CD4-positive, alpha-beta memory T cell (primary cell): ENCODE measurements around the gene PRSS48. TPM values are rescaled to one million over a fixed set of nuclear protein-coding genes. Genes with fewer than 3 reads are reported as not detected.
"Not testable (repeated sequence)": the region's sequence is repeated elsewhere in the genome, so short reads cannot be mapped to it uniquely, and the experiment has no call there.

Experiments
- CTCF ChIA-PET: fragments of 350-600 bp; sonication (Branson Sonifier 250); formaldehyde crosslinking; loops from one replicate; lab custom pipeline; 2021; ENCODE audit warnings: inconsistent platforms; ENCODE audit not compliant: partially characterized antibody; lab: Charles Lee
- POLR2A ChIA-PET: fragments of 350-600 bp; sonication (Branson Sonifier 250); formaldehyde crosslinking; loops from one replicate; lab custom pipeline; 2021; ENCODE audit not compliant: partially characterized antibody; lab: Charles Lee
- DNase-seq, 5 donors: peaks; one replicate each; pipeline versions ENCODE4 v3.0.0 to v3.0.0-alpha.2; 2020 to 2022; ENCODE audit warnings: mixed read lengths in 1 of 5
- H3K27ac ChIP-seq: one replicate; pipeline ENCODE4 v1.7.0; 2013; ENCODE audit warnings: low read depth, low read length
- H3K27me3 ChIP-seq: 2 replicates; pipeline ENCODE4 v1.7.0; 2013; ENCODE audit warnings: mild to moderate bottlenecking, low read length, moderate library complexity; ENCODE audit not compliant: insufficient read depth
- H3K36me3 ChIP-seq: 2 replicates; pipeline ENCODE4 v1.7.0; 2013; ENCODE audit warnings: mild to moderate bottlenecking, low read length, moderate library complexity; ENCODE audit not compliant: insufficient read depth
- H3K4me1 ChIP-seq: 2 replicates; pipeline ENCODE4 v1.7.0; 2013; ENCODE audit warnings: mild to moderate bottlenecking, low read length, moderate library complexity; ENCODE audit not compliant: insufficient read depth
- H3K4me3 ChIP-seq, 2 donors: one replicate each; pipeline ENCODE4 v1.7.0; 2013; ENCODE audit warnings: low read length in 2 of 2, mild to moderate bottlenecking in 1 of 2
- H3K9me3 ChIP-seq, 2 donors: one replicate each; pipeline ENCODE4 v1.7.0; 2013; ENCODE audit warnings: low read length in 2 of 2, control low read depth in 1 of 2; ENCODE audit not compliant: control insufficient read depth in 1 of 2
- H3K27ac Mint-ChIP-seq, 7 donors: one replicate each; pipeline ENCODE4 v1.8.0; 2020 to 2021; ENCODE audit warnings: mixed read lengths in 7 of 7, mild to moderate bottlenecking in 6 of 7, inconsistent platforms in 3 of 7, moderate library complexity in 3 of 7
- H3K27me3 Mint-ChIP-seq, 2 donors: one replicate each; pipeline ENCODE4 v1.8.0; 2020 to 2021; ENCODE audit warnings: mixed read lengths in 2 of 2
- H3K36me3 Mint-ChIP-seq, 2 donors: one replicate each; pipeline ENCODE4 v1.8.0; 2020 to 2021; ENCODE audit warnings: mixed read lengths in 2 of 2, inconsistent platforms in 1 of 2, mild to moderate bottlenecking in 1 of 2
- H3K4me1 Mint-ChIP-seq, 4 donors: one replicate each; pipeline ENCODE4 v1.8.0; 2020 to 2021; ENCODE audit warnings: mixed read lengths in 4 of 4, mild to moderate bottlenecking in 1 of 4
- H3K4me3 Mint-ChIP-seq, 8 donors: one replicate each; pipeline ENCODE4 v1.8.0; 2020 to 2021; ENCODE audit warnings: mixed read lengths in 8 of 8, mild to moderate bottlenecking in 7 of 8, moderate library complexity in 6 of 8, inconsistent platforms in 3 of 8
- H3K9me3 Mint-ChIP-seq, 8 donors: one replicate each; pipeline ENCODE4 v1.8.0; 2020 to 2021; ENCODE audit warnings: mixed read lengths in 8 of 8, mild to moderate bottlenecking in 5 of 8, inconsistent platforms in 3 of 8, moderate library complexity in 1 of 8
- intact Hi-C: fragments of 100-400 bp; cut with micrococcal nuclease; formaldehyde crosslinking; loops from one replicate; pipeline ENCODE4 v1.15.1; 2023
- polyA plus RNA-seq, 2 donors: library from polyadenylated mRNA; unstranded; fragments of 300-500 nt; fragmentation: Illumina TruSeq; gene quantifications; one replicate each; pipeline ENCODE4 v1.2.3, GENCODE V29; 2021
- total RNA-seq, 2 experiments: library from RNA; stranded (reverse); gene quantifications; one replicate each; pipeline ENCODE4 v1.2.3, GENCODE V29; 2021

The PRSS48 gene
- total and polyA plus RNA-seq, 4 experiments from 2014 or later: not detected

DNA sequence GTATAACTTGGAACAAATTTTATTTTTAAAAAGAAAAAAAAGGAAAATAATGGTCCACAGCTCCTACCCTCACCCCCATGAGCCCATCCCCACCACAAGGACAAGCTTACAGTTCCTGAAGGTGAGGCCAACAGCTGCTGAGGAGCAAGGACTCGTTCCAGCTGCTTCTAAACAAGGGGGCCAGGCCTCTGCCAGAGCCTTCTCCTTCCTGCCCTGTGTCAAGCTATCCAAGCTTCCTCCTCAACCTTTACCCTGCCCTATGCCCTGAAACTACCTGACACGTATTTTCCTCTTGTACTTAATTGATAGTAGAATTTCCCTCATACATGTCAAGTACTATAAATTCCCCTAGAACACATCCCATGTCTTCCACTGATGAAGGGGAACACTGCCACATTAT, 39.7 kb downstream of the PRSS48 start:
- H3K4me3 Mint-ChIP-seq: no peak overlapping the region
- Histone ChIP-seq H3K36me3 (no peaks in the 10 kb centered on the region), H3K4me1 (no peaks in the 10 kb centered on the region), H3K9me3 (no peaks in the 10 kb centered on the region), H3K27me3 (no peaks in the 10 kb centered on the region), H3K4me3 (no peak overlapping the region), H3K27ac (no peak overlapping the region)
- ChIA-PET CTCF (no interaction called here), POLR2A (no interaction called here)
- intact Hi-C loops: no loop called here
- H3K9me3 Mint-ChIP-seq: no peaks in the 10 kb centered on the region
- no peaks in the 10 kb centered on the region for H3K36me3 Mint-ChIP-seq
- peaks cover 18 to 25% of the 10 kb centered on the region in 2 donors for H3K27me3 Mint-ChIP-seq
- DNase-seq: no peak
- no peak overlapping the region for H3K27ac Mint-ChIP-seq
- H3K4me1 Mint-ChIP-seq: no peaks in the 10 kb centered on the region

DNA sequence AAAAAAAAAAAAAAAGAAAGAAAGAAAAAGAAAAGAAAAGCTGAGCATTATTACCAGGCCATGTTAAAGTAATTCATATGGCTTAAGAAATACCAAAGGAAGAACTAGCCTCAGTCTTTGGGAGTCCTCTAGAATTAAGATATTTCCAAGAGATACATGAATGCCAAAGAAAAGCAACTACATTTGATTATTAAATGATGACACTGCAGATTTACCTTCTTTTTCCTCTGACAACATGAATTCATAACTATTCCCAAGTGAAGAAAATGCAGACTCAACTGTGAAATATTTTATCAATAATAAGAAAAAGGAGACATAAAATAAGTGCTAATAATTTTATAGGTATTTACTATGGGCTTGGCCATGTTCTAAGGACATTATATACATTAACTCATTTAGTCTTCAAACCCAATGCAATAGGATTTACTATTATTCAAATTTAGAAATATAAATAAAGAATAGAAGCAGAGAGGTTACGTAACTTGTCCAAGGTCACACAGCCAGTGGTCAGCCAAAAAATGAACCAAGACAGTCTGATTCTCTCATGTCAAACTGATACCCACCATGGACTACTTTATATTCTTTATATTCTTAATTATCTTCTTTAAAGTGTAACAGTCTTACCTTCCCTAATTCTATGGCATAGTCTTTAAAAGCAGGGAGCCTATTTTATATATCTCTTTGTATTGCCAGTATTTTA, 41.5 kb downstream of the PRSS48 start:
- no peak overlapping the region for H3K4me3 Mint-ChIP-seq
- no peaks in the 10 kb centered on the region for H3K4me1 Mint-ChIP-seq
- H3K27ac Mint-ChIP-seq: no peak overlapping the region
- H3K9me3 ChIP-seq: no peaks in the 10 kb centered on the region
- H3K27me3 Mint-ChIP-seq: peaks cover 21 to 32% of the 10 kb centered on the region in 2 donors
- intact Hi-C loops: no loop called here
- POLR2A ChIA-PET: no interaction called here
- H3K36me3 ChIP-seq: no peaks in the 10 kb centered on the region
- no peaks in the 10 kb centered on the region for H3K36me3 Mint-ChIP-seq
- no peak overlapping the region for H3K4me3 ChIP-seq
- CTCF ChIA-PET: no interaction called here
- H3K27ac ChIP-seq: no peak overlapping the region
- no peaks in the 10 kb centered on the region for H3K4me1 ChIP-seq
- DNase-seq: no peak
- no peaks in the 10 kb centered on the region for H3K9me3 Mint-ChIP-seq
- no peaks in the 10 kb centered on the region for H3K27me3 ChIP-seq

DNA sequence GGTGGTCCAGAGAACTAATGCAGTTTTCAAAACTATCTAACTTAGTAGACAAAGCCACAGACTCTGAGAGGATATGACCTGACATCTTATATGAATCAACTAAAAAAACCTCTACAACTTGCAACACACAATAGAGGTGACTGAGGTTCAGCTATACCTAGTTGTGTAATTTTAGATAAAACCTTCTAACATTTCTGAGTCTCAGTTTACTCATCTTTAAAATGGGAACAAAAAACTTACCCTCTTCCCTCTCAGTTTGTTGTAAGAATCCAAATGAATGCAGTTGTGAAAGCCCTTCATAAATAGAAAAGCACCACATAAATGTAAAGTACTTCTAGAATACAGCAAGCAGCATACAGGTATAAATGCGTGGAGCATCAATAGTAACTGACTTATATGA, 42.5 kb downstream of the PRSS48 start:
- Mint-ChIP-seq H3K4me3 (no peak overlapping the region), H3K4me1 (peaks cover 4 to 7% (median 6%) of the 10 kb centered on the region in 4 donors), H3K36me3 (no peaks in the 10 kb centered on the region), H3K27ac (no peak overlapping the region), H3K27me3 (peaks cover 29 to 42% of the 10 kb centered on the region in 2 donors), H3K9me3 (no peaks in the 10 kb centered on the region)
- CTCF ChIA-PET: no interaction called here
- no peak for DNase-seq
- Histone ChIP-seq H3K27ac (no peak overlapping the region), H3K27me3 (peaks cover 10% of the 10 kb centered on the region), H3K36me3 (no peaks in the 10 kb centered on the region), H3K9me3 (no peaks in the 10 kb centered on the region), H3K4me3 (no peak overlapping the region), H3K4me1 (no peaks in the 10 kb centered on the region)
- POLR2A ChIA-PET: no interaction called here
- intact Hi-C loops: no loop called here

DNA sequence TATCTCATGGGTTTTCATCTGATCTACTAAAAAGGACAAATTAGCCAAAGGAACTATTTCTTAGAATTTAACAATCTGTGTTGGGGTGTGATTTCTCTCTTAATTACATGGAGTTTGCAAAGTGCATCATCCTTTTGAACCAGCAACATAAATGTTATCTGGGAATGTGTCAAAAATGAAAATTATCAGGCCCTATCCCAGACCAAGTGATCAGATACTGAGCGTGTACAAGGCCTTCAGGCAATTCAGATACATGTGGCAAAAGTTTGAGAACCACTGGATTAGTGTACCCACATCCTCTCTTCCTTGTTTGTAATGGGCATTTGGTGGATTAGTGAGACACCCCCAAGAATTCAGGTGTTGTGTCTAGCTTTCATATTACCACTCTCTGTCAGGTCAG, 44.6 kb downstream of the PRSS48 start:
- intact Hi-C loops: no loop called here
- Mint-ChIP-seq H3K27me3 (peaks cover 36 to 44% of the 10 kb centered on the region in 2 donors), H3K27ac (no peak overlapping the region), H3K36me3 (no peaks in the 10 kb centered on the region), H3K4me3 (no peak overlapping the region), H3K4me1 (peaks cover 11 to 19% (median 14%) of the 10 kb centered on the region in 4 donors), H3K9me3 (peaks cover 0 to 4% (median 0%) of the 10 kb centered on the region in 8 donors)
- H3K27ac ChIP-seq: no peak overlapping the region
- DNase-seq: no peak
- no peaks in the 10 kb centered on the region for H3K4me1 ChIP-seq
- POLR2A ChIA-PET: no interaction called here
- peaks cover 14% of the 10 kb centered on the region for H3K27me3 ChIP-seq
- H3K36me3 ChIP-seq: no peaks in the 10 kb centered on the region
- CTCF ChIA-PET: no interaction called here
- H3K4me3 ChIP-seq: no peak overlapping the region
- no peaks in the 10 kb centered on the region for H3K9me3 ChIP-seq

DNA sequence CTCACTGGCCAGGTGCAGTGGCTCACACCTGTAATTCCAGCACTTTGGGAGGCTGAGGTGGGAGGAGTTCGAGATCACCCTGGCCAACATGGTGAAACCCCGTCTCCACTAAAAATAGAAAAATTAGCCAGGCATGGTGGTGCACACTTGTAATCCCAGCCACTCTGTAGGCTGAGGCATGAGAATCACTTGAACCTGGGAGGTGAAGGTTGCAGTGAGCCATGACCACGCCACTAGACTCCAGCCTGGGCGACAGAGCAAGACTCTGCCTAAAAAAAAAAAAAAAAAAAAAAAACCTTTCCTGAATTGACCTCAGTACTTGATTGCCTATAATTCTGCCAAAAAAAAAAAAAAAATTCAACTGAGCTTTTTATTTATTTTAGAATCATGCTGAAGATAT, 45.2 kb downstream of the PRSS48 start:
- DNase-seq, H3K9me3 Mint-ChIP-seq, H3K4me1 ChIP-seq, H3K36me3 Mint-ChIP-seq, H3K4me3 ChIP-seq, CTCF ChIA-PET, H3K9me3 ChIP-seq, H3K36me3 ChIP-seq, H3K4me3 Mint-ChIP-seq, H3K27ac Mint-ChIP-seq, H3K27ac ChIP-seq, POLR2A ChIA-PET, intact Hi-C loops: not testable (repeated sequence)
- H3K4me1 Mint-ChIP-seq: peaks cover 11 to 19% (median 14%) of the 10 kb centered on the region in 4 donors
- H3K27me3 Mint-ChIP-seq: peaks cover 36 to 45% of the 10 kb centered on the region in 2 donors
- peaks cover 14% of the 10 kb centered on the region for H3K27me3 ChIP-seq

DNA sequence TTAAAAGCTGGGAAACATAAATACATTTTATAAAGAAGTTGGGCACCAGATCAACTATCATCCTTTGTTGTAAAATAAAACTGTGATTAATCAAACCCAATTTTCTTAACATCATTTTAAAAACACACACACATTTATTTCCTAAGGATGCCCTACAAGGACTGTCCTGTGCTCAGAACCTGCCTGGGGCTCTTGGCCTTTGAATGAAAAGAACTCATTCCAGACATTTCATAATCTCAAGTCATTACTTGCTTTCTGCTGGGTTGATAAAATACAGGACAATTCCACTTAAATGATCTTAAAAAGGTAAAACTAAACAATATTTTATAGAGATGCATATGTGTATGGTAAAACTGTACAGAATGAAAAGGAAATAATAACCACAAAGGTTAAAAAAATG, 45.6 kb downstream of the PRSS48 start:
- no peaks in the 10 kb centered on the region for H3K36me3 Mint-ChIP-seq
- Histone ChIP-seq H3K4me3 (no peak overlapping the region), H3K27ac (no peak overlapping the region), H3K4me1 (no peaks in the 10 kb centered on the region), H3K27me3 (peaks cover 14% of the 10 kb centered on the region), H3K36me3 (no peaks in the 10 kb centered on the region), H3K9me3 (no peaks in the 10 kb centered on the region)
- no peak overlapping the region for H3K4me3 Mint-ChIP-seq
- POLR2A ChIA-PET: no interaction called here
- H3K27ac Mint-ChIP-seq: no peak overlapping the region
- peaks cover 11 to 19% (median 14%) of the 10 kb centered on the region in 4 donors for H3K4me1 Mint-ChIP-seq
- CTCF ChIA-PET: no interaction called here
- intact Hi-C loops: no loop called here
- peaks cover 0 to 4% (median 0%) of the 10 kb centered on the region in 8 donors for H3K9me3 Mint-ChIP-seq
- peaks cover 36 to 42% of the 10 kb centered on the region in 2 donors for H3K27me3 Mint-ChIP-seq
- no peak for DNase-seq

DNA sequence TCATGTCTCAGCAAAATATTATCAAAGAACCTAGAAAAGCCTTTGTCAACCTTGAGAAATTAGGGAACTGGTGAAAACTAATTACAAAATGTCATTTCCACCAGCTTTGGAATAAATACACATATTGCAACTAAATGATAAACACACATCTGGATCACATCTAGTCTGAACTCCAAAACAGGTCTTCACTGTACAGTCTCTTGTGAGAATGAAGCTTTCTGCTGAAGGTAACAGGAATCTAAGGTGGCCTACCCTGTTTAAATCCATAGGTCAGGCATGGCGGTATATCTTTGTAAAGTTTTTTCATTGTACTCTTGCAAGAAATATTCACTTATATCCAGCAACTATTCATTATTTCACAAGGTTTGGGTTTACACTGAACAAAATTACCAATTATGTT, 46.7 kb downstream of the PRSS48 start:
- H3K27ac ChIP-seq: no peak overlapping the region
- no peaks in the 10 kb centered on the region for H3K4me1 ChIP-seq
- no peaks in the 10 kb centered on the region for H3K36me3 ChIP-seq
- intact Hi-C loops: no loop called here
- ChIA-PET POLR2A (no interaction called here), CTCF (no interaction called here)
- no peak overlapping the region for H3K4me3 ChIP-seq
- peaks cover 14% of the 10 kb centered on the region for H3K27me3 ChIP-seq
- no peaks in the 10 kb centered on the region for H3K9me3 ChIP-seq
- no peak for DNase-seq
- peak overlapping the region in 1 of 8 donors; percentile 1 for H3K4me3 Mint-ChIP-seq
- H3K9me3 Mint-ChIP-seq: peaks cover 0 to 4% (median 0%) of the 10 kb centered on the region in 8 donors
- H3K36me3 Mint-ChIP-seq: no peaks in the 10 kb centered on the region
- peaks cover 11 to 19% (median 14%) of the 10 kb centered on the region in 4 donors for H3K4me1 Mint-ChIP-seq
- peaks cover 41 to 43% of the 10 kb centered on the region in 2 donors for H3K27me3 Mint-ChIP-seq
- no peak overlapping the region for H3K27ac Mint-ChIP-seq
